H1 (cell line): ENCODE results near the gene GPR35. TPM values are rescaled to one million over a fixed set of nuclear protein-coding genes. Genes with fewer than 3 reads are reported as not detected.

Experiments
- CBX5 ChIP-seq: fragments of 300-800, 300-1000 bp; sonication (generic); IDR thresholded peaks from 2 replicates; pipeline ENCODE4 v1.7.1; 2016; ENCODE audit warnings: antibody characterized with exemption, low read length, low read depth
- CHD1 ChIP-seq: IDR thresholded peaks from 2 replicates; pipeline ENCODE4 v1.6.1; 2012; ENCODE audit warnings: low read depth, low read length, improper control_type of control experiment
- CHD2 ChIP-seq: IDR thresholded peaks from 2 replicates; pipeline ENCODE4 v1.6.1; 2012; ENCODE audit warnings: low read length, improper control_type of control experiment
- MAX ChIP-seq: IDR thresholded peaks from 2 replicates; pipeline ENCODE4 v1.6.1; 2012; ENCODE audit warnings: inconsistent platforms
- SIRT6 ChIP-seq: IDR thresholded peaks from one replicate; pipeline ENCODE4 v1.7.1; 2012; ENCODE audit warnings: low read length, inconsistent platforms
- TCF12 ChIP-seq: IDR thresholded peaks from 2 replicates; pipeline ENCODE4 v1.6.1; 2011; ENCODE audit warnings: low read depth, mild to moderate bottlenecking, low read length
- YY1 ChIP-seq: IDR thresholded peaks from 2 replicates; pipeline ENCODE4 v1.6.1; 2011; ENCODE audit warnings: low read depth, mild to moderate bottlenecking, low read length
- polyA plus RNA-seq, 7 experiments: library from polyadenylated mRNA; depleted of rRNA in 3 of 7; stranded (reverse) in 5 of 7; unstranded in 2 of 7; fragments of >200 nt in 5 of 7; fragments of 200-250 nt in 2 of 7; gene quantifications; 1 replicate in 5 of 7; 2 replicates in 1 of 7; 4 replicates in 1 of 7; pipeline versions ENCODE4 v1.2.1 to v1.2.3, GENCODE V29; 2011 to 2013; ENCODE audit warnings: missing spikeins in 2 of 7, mixed read lengths in 2 of 7
- total RNA-seq: library from RNA; stranded (reverse); fragmentation: NEBNext Ultra II Directional; extraction: Animal tissue kit (Norgen Biotek cat#: 25700); gene quantifications from 2 replicates; pipeline ENCODE4 v1.2.1, GENCODE V29; 2021

The GPR35 gene
- total and polyA plus RNA-seq, 2 of the 8 experiments (the other 6 are each of a cell fraction or from before 2014, with no cell fraction given), result 0.47 TPM; not detected in 1

DNA sequence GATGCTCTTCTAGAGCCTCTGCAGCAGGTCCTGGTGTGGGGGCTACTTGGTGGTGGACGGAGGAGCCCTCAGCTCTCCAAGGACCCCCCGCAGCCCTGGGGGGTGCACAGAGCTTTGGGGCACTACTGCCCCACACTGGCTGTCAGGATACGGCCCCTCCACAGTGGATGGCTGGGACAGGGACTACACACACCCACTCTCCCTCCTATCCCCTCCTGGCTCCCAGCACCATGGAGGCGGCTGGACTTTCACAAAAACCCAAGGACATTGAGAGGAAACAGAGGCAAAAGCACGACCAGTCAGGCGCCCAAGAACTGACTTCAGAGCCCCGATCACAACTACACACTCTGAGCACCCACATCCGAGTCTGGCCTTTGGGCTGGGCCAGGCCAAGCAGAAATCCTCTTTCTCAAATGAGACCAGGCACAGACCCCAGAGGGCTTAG, 12.6 kb downstream of the GPR35 start (continued):
- no peak for TF ChIP-seq MAX
- TF ChIP-seq CHD1, result no peak
- TF ChIP-seq CBX5, result no peak
- TF ChIP-seq YY1, result no peak
- TF ChIP-seq CHD2, result no peak
- no peak for TF ChIP-seq TCF12
- no peak for TF ChIP-seq SIRT6
